ENCODE data around the gene EHD2.

EHD2 gene

DNA sequence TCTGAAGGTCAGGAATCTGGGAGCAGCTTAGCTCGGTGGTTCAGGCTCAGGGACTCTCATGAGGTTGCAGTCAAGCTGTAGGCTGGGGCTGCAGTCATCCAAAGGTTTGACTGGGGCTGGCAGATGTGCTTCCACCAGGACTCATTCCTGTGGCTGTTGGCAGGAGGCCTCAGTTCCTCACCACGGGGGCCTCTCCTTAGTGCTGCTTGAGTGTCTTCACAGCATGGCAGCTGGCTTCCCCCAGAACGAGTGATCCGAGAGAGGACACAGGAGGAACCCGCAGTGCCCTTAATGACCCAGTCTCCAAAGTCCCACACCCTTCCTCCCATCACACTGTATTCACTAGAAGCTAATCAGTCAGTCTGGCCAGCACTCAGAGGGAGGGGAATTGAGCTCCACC is 38.7 kb upstream of the EHD2 start:
- no peak overlapping the region for H3K4me3 ChIP-seq (ENCODE audit: low read depth, low read length)
- TF ChIP-seq, protein P1, sequence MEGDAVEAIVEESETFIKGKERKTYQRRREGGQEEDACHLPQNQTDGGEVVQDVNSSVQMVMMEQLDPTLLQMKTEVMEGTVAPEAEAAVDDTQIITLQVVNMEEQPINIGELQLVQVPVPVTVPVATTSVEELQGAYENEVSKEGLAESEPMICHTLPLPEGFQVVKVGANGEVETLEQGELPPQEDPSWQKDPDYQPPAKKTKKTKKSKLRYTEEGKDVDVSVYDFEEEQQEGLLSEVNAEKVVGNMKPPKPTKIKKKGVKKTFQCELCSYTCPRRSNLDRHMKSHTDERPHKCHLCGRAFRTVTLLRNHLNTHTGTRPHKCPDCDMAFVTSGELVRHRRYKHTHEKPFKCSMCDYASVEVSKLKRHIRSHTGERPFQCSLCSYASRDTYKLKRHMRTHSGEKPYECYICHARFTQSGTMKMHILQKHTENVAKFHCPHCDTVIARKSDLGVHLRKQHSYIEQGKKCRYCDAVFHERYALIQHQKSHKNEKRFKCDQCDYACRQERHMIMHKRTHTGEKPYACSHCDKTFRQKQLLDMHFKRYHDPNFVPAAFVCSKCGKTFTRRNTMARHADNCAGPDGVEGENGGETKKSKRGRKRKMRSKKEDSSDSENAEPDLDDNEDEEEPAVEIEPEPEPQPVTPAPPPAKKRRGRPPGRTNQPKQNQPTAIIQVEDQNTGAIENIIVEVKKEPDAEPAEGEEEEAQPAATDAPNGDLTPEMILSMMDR (IDR thresholded peaks at IDR 0.05; ENCODE audit: borderline replicate concordance, insufficient read depth, low read depth, low read length): no peak

DNA sequence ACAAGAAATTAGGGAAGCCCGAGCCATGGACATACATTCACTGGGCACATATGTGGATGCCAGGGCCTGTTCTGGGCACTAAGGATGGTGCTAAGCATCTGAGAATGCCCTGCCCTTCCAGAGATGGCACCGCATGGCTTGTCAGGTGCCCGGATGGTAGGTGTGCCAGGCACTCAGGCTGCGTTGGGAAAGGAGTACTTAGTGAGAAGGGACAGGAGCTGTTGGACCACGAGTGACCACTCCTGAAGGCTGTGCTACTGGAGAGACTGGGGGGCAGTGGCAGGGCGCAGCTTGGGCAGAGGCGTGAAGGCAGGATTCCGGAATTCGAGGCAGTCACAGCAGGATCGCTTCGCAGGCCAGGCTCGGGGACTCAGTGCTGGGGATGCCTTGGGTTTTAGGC is 38.0 kb upstream of the EHD2 start:
- TF ChIP-seq, protein P1 (IDR thresholded peaks at IDR 0.05; ENCODE audit: borderline replicate concordance, insufficient read depth, low read depth, low read length): no peak
- no peak overlapping the region for H3K4me3 ChIP-seq (ENCODE audit: low read depth, low read length)

DNA sequence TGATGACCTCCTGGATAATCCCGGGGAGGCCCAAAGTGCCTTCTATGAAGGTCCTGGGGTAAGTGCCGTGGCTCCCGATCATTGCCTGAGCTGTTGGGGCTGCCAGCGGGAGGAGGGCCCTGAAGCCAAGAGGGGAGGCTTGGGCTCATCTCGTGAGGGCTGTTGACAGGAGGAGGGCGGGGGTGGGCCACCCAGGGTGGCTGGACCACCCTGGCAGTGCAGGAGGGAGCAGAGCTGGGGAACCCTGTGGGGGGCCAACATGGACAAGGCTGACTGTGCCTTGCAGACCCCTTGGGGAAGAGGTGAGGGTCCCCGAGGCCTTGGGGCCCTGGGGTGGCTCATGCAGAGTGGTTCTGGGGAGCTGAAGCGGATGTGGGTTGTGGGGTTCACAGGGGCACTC is 37.4 kb upstream of the EHD2 start:
- H3K4me3 ChIP-seq (ENCODE audit: low read depth, low read length): no peak overlapping the region
- TF ChIP-seq, protein P1 (IDR thresholded peaks at IDR 0.05; ENCODE audit: borderline replicate concordance, insufficient read depth, low read depth, low read length): no peak

DNA sequence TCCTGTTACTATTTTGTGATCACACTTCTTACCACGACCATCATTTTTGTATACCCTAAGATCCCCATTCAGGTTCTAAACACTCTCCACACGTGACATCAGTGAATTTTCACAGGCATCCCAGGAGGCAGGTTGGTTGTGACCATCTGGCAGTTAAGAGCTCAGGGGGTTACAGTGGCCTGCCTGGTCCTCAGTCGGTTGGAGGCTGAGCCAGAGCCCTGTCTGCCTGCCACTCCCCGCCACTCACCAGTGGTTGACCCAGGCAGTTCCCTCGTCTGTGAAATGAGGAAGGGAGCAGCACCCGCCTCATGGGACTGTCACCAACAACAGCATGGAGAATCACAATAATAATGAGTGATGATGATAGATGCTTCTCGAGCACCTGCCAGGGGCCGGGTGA is 36.4 kb upstream of the EHD2 start:
- TF ChIP-seq, protein P1 (IDR thresholded peaks at IDR 0.05; ENCODE audit: borderline replicate concordance, insufficient read depth, low read depth, low read length): no peak
- no peak overlapping the region for H3K4me3 ChIP-seq (ENCODE audit: low read depth, low read length)

DNA sequence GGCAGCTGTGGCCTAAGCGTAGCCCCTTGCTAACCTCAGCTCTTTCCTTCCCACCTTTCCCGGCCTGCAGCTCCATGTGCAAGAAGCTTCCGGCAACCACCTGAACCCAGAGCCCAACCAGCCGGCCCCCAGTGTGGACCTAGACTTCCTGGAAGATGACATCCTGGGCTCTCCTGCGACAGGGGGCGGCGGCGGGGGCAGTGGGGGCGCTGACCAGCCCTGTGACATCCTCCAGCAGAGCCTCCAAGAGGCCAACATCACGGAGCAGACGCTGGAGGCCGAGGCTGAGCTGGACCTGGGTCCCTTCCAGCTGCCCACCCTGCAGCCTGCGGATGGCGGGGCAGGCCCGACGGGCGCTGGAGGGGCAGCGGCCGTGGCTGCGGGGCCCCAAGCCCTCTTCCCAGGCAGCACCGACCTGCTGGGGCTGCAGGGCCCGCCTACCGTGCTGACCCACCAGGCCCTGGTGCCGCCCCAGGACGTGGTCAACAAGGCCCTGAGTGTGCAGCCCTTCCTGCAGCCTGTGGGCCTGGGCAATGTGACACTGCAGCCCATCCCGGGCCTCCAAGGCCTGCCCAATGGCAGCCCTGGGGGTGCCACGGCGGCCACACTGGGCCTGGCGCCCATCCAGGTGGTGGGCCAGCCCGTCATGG is 33.8 kb upstream of the EHD2 start:
- TF ChIP-seq, protein P1 (IDR thresholded peaks at IDR 0.05; ENCODE audit: borderline replicate concordance, insufficient read depth, low read depth, low read length): no peak
- no peak overlapping the region for H3K4me3 ChIP-seq (ENCODE audit: low read depth, low read length)

DNA sequence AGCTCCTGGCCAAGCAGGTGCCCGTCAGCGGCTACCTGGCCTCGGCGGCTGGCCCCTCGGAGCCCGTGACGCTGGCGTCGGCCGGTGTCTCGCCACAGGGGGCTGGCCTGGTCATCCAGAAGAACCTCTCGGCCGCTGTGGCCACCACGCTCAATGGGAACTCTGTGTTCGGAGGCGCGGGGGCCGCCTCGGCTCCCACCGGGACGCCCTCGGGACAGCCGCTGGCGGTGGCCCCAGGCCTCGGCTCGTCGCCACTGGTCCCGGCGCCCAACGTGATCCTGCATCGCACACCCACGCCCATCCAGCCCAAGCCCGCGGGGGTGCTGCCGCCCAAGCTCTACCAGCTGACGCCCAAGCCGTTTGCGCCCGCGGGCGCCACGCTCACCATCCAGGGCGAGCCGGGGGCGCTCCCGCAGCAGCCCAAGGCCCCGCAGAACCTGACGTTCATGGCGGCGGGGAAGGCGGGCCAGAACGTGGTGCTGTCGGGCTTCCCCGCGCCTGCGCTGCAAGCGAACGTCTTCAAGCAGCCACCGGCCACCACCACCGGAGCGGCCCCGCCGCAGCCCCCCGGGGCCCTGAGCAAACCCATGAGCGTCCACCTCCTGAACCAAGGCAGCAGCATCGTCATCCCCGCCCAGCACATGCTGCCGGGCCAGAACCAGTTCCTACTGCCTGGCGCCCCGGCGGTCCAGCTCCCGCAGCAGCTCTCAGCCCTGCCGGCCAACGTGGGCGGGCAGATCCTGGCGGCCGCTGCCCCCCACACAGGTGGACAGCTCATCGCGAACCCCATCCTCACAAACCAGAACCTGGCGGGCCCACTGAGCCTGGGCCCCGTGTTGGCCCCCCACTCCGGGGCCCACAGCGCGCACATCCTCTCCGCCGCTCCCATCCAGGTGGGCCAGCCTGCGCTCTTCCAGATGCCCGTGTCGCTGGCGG is 33.0 kb upstream of the EHD2 start:
- no peak overlapping the region for H3K4me3 ChIP-seq (ENCODE audit: low read depth, low read length)
- TF ChIP-seq, protein P1 (IDR thresholded peaks at IDR 0.05; ENCODE audit: borderline replicate concordance, insufficient read depth, low read depth, low read length): no peak

Measured in GM12875 (cell line).